HepG2 (cell line): ENCODE data around the gene LIM2. TPM values are rescaled to one million over a fixed set of nuclear protein-coding genes. Genes with fewer than 3 reads are reported as not detected.

ENCODE experiments used
- CTCF ChIP-seq: sonication (generic); formaldehyde crosslinking; IDR thresholded peaks from 2 replicates; pipeline ENCODE4 v1.5.0; 2020; ENCODE audit warnings: mild to moderate bottlenecking, missing genetic modification reagents, moderate library complexity
- HCFC1 ChIP-seq: fragments of 150-350 bp; IDR thresholded peaks from 2 replicates; pipeline ENCODE4 v1.6.1; 2014; ENCODE audit warnings: low read depth, low read length
- KLF11 ChIP-seq: IDR thresholded peaks from 2 replicates; pipeline ENCODE4 v1.6.1; 2016; ENCODE audit warnings: missing compliant biosample characterization
- PREB ChIP-seq: sonication (generic); formaldehyde crosslinking; IDR thresholded peaks from 2 replicates; pipeline ENCODE4 v1.4.0; 2020; ENCODE audit warnings: missing genetic modification reagents
- REL ChIP-seq: sonication (generic); formaldehyde crosslinking; conservative IDR thresholded peaks from 2 replicates; pipeline ENCODE4 v1.8.0; 2022; ENCODE audit warnings: mild to moderate bottlenecking, missing genetic modification reagents, moderate library complexity
- STAT6 ChIP-seq: sonication (generic); formaldehyde crosslinking; IDR thresholded peaks from 2 replicates; pipeline ENCODE4 v1.4.0; 2020; ENCODE audit warnings: missing genetic modification reagents, mild to moderate bottlenecking, borderline replicate concordance
- TBP ChIP-seq: sonication (generic); formaldehyde crosslinking; IDR thresholded peaks from 2 replicates; pipeline ENCODE4 v1.5.0; 2020; ENCODE audit warnings: missing genetic modification reagents
- ZBTB25 ChIP-seq: IDR thresholded peaks from 2 replicates; pipeline ENCODE4 v1.6.1; 2018; ENCODE audit warnings: missing genetic modification reagents
- ZBTB40 ChIP-seq, 2 experiments: fragments of 450-650 bp in 1 of 2; sonication (generic) in 1 of 2; formaldehyde crosslinking in 1 of 2; IDR thresholded peaks; 2 replicates each; pipeline versions ENCODE4 v1.6.1 to v1.8.0; 2016 to 2022; ENCODE audit warnings: antibody characterized with exemption in 1 of 2, mild to moderate bottlenecking in 1 of 2, missing genetic modification reagents in 1 of 2
- ZNF136 ChIP-seq: sonication (generic); formaldehyde crosslinking; IDR thresholded peaks from 2 replicates; pipeline ENCODE4 v1.8.1; 2022; ENCODE audit warnings: low read depth, mild to moderate bottlenecking, moderate library complexity, missing genetic modification reagents
- ZNF883 ChIP-seq: sonication (generic); formaldehyde crosslinking; IDR thresholded peaks from 2 replicates; pipeline ENCODE4 v1.5.1; 2020; ENCODE audit warnings: mild to moderate bottlenecking, missing genetic modification reagents; ENCODE audit errors: not compliant biosample characterization
- polyA plus RNA-seq, 8 experiments: library from polyadenylated mRNA; depleted of rRNA in 3 of 8; stranded (reverse) in 7 of 8; unstranded in 1 of 8; fragments of >200 nt; fragmentation: Illumina TruSeq in 4 of 8; extraction: Trizol in 4 of 8; gene quantifications; 2 replicates each; pipeline versions ENCODE4 v1.2.1 to v1.2.3, GENCODE V29; 2011 to 2016; ENCODE audit warnings: low read depth in 4 of 8, missing spikeins in 1 of 8, mixed read lengths in 1 of 8; ENCODE audit not compliant: insufficient read depth in 1 of 8
- total RNA-seq, 5 experiments: library from RNA; depleted of rRNA; stranded (reverse); fragments of >200 nt; fragmentation: Illumina TruSeq; extraction: Trizol; gene quantifications; 2 replicates each; pipeline ENCODE4 v1.2.3, GENCODE V29; 2016; ENCODE audit warnings: low read depth in 1 of 5

Gene LIM2
- total and polyA plus RNA-seq, 2 of the 13 experiments (the other 11 are each of a cell fraction or from before 2014, with no cell fraction given): 1.3 TPM; not detected in 1

- TF ChIP-seq CTCF (CRISPR knock-in tag) (peak; percentile 96), KLF11 (CRISPR knock-in tag) (peak; percentile 99), ZNF136 (CRISPR knock-in tag) (no peak), ZNF883 (CRISPR knock-in tag) (peak; percentile 98), ZBTB25 (CRISPR knock-in tag) (peak; percentile 98), TBP (CRISPR knock-in tag) (no peak), PREB (CRISPR knock-in tag) (peak; percentile 93; the same call in 1 of the 2 replicates), ZBTB40 (IDR thresholded peaks at IDR 0.05) (no peak), ZBTB40 (CRISPR knock-in tag; IDR thresholded peaks at IDR 0.05) (peak; percentile 86), STAT6 (CRISPR knock-in tag) (no peak), REL (peak; percentile 78; the same call in 1 of the 2 replicates), HCFC1 (peak; percentile 31; the same call in 1 of the 2 replicates)
These were observed 34.3 kb upstream of the LIM2 start (continued) for GRCh38 chr19:51422053-51422448.
